Thyroid gland (tissue), 4 donors: ENCODE results near the gene TLR9. TPM values are rescaled to one million over a fixed set of nuclear protein-coding genes. Genes with fewer than 3 reads are reported as not detected.

Experiments
- DNase-seq, 2 donors: peaks; one replicate each; pipeline ENCODE4 v3.0.0-alpha.2; 2019
- H3K27ac ChIP-seq, 3 donors: fragments of 200-600 bp; sonication (generic); 1 replicate in 2 of 3; 2 replicates in 1 of 3; pipeline ENCODE4 v1.5.1; 2016 to 2019; ENCODE audit warnings: mild to moderate bottlenecking in 1 of 3, moderate library complexity in 1 of 3
- H3K27me3 ChIP-seq: fragments of 200-600 bp; sonication (generic); one replicate; pipeline ENCODE4 v1.5.1; 2019
- H3K36me3 ChIP-seq, 2 donors: fragments of 200-600 bp; sonication (generic); one replicate each; pipeline ENCODE4 v1.5.1; 2016 to 2019
- H3K4me1 ChIP-seq, 2 donors: fragments of 200-600 bp; sonication (generic); one replicate each; pipeline ENCODE4 v1.5.1; 2017 to 2019
- H3K4me3 ChIP-seq, 3 donors: fragments of 200-600 bp; sonication (generic); replicated peaks in 1 of 3; 1 replicate in 2 of 3; 2 replicates in 1 of 3; pipeline ENCODE4 v1.5.1; 2016; ENCODE audit warnings: mild to moderate bottlenecking in 1 of 3
- H3K9me3 ChIP-seq: fragments of 200-600 bp; sonication (generic); one replicate; pipeline ENCODE4 v1.5.1; 2017
- CTCF ChIP-seq, 6 experiments: fragments of 200-600 bp in 3 of 6; fragments of 450-650 bp in 3 of 6; sonication (generic) in 3 of 6; IDR thresholded peaks; one replicate each; pipeline ENCODE4 v1.5.1; 2016 to 2019; ENCODE audit warnings: antibody characterized with exemption in 6 of 6, mild to moderate bottlenecking in 2 of 6, inconsistent platforms in 1 of 6, moderate library complexity in 1 of 6
- POLR2A ChIP-seq, 2 donors: fragments of 450-650 bp; IDR thresholded peaks; one replicate each; pipeline ENCODE4 v1.6.1; 2017; ENCODE audit warnings: antibody characterized with exemption in 2 of 2, mild to moderate bottlenecking in 2 of 2, moderate library complexity in 1 of 2
- WGBS, 2 donors: methylation state at CpG; one replicate each; pipeline ENCODE4 v1.1.5; 2017; 5-methylcytosine and 5-hydroxymethylcytosine counted together
- intact Hi-C: fragments of 100-400 bp; cut with DNase I; formaldehyde crosslinking; loops from one replicate; pipeline ENCODE4 v1.15.1; 2023
- total RNA-seq, 4 donors: library from RNA; depleted of rRNA; stranded (reverse); fragments of >200 nt; gene quantifications; one replicate each; pipeline ENCODE4 v1.2.3, GENCODE V29; 2016

The TLR9 gene
- total RNA-seq, 4 donors from 2014 or later, result 0.40 TPM; not detected in 3

- peaks cover 25 to 41% of the 10 kb centered on the region in 2 donors for H3K36me3 ChIP-seq
- peaks cover 57 to 69% of the 10 kb centered on the region in 2 donors for H3K4me1 ChIP-seq
- no peak overlapping the region for H3K4me3 ChIP-seq
- no peaks in the 10 kb centered on the region for H3K9me3 ChIP-seq
- H3K27ac ChIP-seq, result peak overlapping the region; percentile 26 to 99 (median 52)
- no peaks in the 10 kb centered on the region for H3K27me3 ChIP-seq
- TF ChIP-seq CTCF (IDR thresholded peaks at IDR 0.05) (no peak), POLR2A (IDR thresholded peaks at IDR 0.05) (no peak)
- no peak for DNase-seq
- intact Hi-C loops, result no loop called here
- 70% methylated on average over 3 of the region's 3 CpGs for WGBS, 2 donors
Observed at GRCh38 chr3:52269776-52270175, 44.3 kb upstream of the TLR9 start.

GRCh38 chr3:52268036-52268435 is 42.6 kb upstream of the TLR9 start:
- DNase-seq, result no peak
- TF ChIP-seq POLR2A (IDR thresholded peaks at IDR 0.05) (no peak), CTCF (IDR thresholded peaks at IDR 0.05) (no peak)
- intact Hi-C loops, result no loop called here
- no peak overlapping the region for H3K27ac ChIP-seq
- 80 to 81% methylated on average over 7 of the region's 7 CpGs for WGBS, 2 donors
- no peaks in the 10 kb centered on the region for H3K9me3 ChIP-seq
- H3K4me3 ChIP-seq, result no peak overlapping the region
- H3K36me3 ChIP-seq, result peaks cover 37 to 52% of the 10 kb centered on the region in 2 donors
- H3K27me3 ChIP-seq, result no peaks in the 10 kb centered on the region
- peaks cover 40 to 52% of the 10 kb centered on the region in 2 donors for H3K4me1 ChIP-seq

- intact Hi-C loops, result no loop called here
- DNase-seq, result peak; percentile 25 to 42
- WGBS, 2 donors, result 85 to 96% methylated on average over 6 of the region's 6 CpGs
- Histone ChIP-seq H3K4me3 (no peak overlapping the region), H3K4me1 (peaks cover 18 to 30% of the 10 kb centered on the region in 2 donors), H3K9me3 (no peaks in the 10 kb centered on the region), H3K27me3 (no peaks in the 10 kb centered on the region), H3K27ac (no peak overlapping the region), H3K36me3 (peaks cover 64 to 74% of the 10 kb centered on the region in 2 donors)
- TF ChIP-seq POLR2A (IDR thresholded peaks at IDR 0.05) (no peak), CTCF (IDR thresholded peaks at IDR 0.05) (no peak)
Observed at GRCh38 chr3:52265387-52265786, 39.9 kb upstream of the TLR9 start.

GRCh38 chr3:52262447-52262846 is 37.0 kb upstream of the TLR9 start:
- no peak for DNase-seq
- Histone ChIP-seq H3K4me3 (no peak overlapping the region), H3K36me3 (peaks cover 86 to 88% of the 10 kb centered on the region in 2 donors), H3K27ac (no peak overlapping the region), H3K9me3 (no peaks in the 10 kb centered on the region), H3K4me1 (peaks cover 0 to 1% of the 10 kb centered on the region in 2 donors), H3K27me3 (no peaks in the 10 kb centered on the region)
- TF ChIP-seq POLR2A (IDR thresholded peaks at IDR 0.05) (no peak), CTCF (IDR thresholded peaks at IDR 0.05) (no peak)
- intact Hi-C loops, result no loop called here

GRCh38 chr3:52259448-52259847 is 34.0 kb upstream of the TLR9 start:
- Histone ChIP-seq H3K4me3 (no peak overlapping the region), H3K4me1 (no peaks in the 10 kb centered on the region), H3K27ac (no peak overlapping the region), H3K27me3 (no peaks in the 10 kb centered on the region), H3K36me3 (peaks cover 89 to 96% of the 10 kb centered on the region in 2 donors), H3K9me3 (no peaks in the 10 kb centered on the region)
- intact Hi-C loops, result no loop called here
- no peak for TF ChIP-seq CTCF (IDR thresholded peaks at IDR 0.05)
- TF ChIP-seq POLR2A (IDR thresholded peaks at IDR 0.05), result no peak
- no peak for DNase-seq
- WGBS, 2 donors, result 91 to 94% methylated on average over 4 of the region's 4 CpGs
